Measurements from ENCODE around the gene ARSK.

The ARSK gene

GRCh38 chr5:95554647-95555548 is at the start of gene ARSK, which contains the start of gene SKIC3 (continued):
- TF ChIP-seq TSHZ1 (tag by site-specific recombination; IDR thresholded peaks at IDR 0.05; ENCODE audit: borderline replicate concordance) (no peak), ZNF580 (tag by site-specific recombination; IDR thresholded peaks at IDR 0.05) (peak; percentile 76), OVOL3 (tag by site-specific recombination; IDR thresholded peaks at IDR 0.05) (no peak), ZNF19 (tag by site-specific recombination; IDR thresholded peaks at IDR 0.05; ENCODE audit: low read depth) (no peak), ZNF555 (tag by site-specific recombination; conservative IDR thresholded peaks at IDR 0.05) (no peak), PBX3 (CRISPR knock-in tag; IDR thresholded peaks at IDR 0.05) (no peak), ZNF623 (tag by site-specific recombination; IDR thresholded peaks at IDR 0.05) (no peak), EGR2 (tag by site-specific recombination; IDR thresholded peaks at IDR 0.05; ENCODE audit: low read depth) (0 out of 2 replicates have a peak, but pooled peaks have one; percentile 26), MZF1 (tag by site-specific recombination; IDR thresholded peaks at IDR 0.05; ENCODE audit: borderline replicate concordance) (peak; percentile 90), ZNF518A (tag by site-specific recombination; conservative IDR thresholded peaks at IDR 0.05; ENCODE audit: low read depth) (0 out of 2 replicates have a peak, but pooled peaks have one; percentile 53), ZNF621 (tag by site-specific recombination; IDR thresholded peaks at IDR 0.05) (no peak), HIC1 (tag by site-specific recombination; IDR thresholded peaks at IDR 0.05) (no peak), ZNF692 (tag by site-specific recombination; IDR thresholded peaks at IDR 0.05) (no peak; the same call in none of the 2 replicates), KLF9 (tag by site-specific recombination; IDR thresholded peaks at IDR 0.05; ENCODE audit: low read depth) (no peak; the same call in 1 of the 2 replicates), ZNF140 (tag by site-specific recombination; IDR thresholded peaks at IDR 0.05) (no peak), ZNF423 (tag by site-specific recombination; IDR thresholded peaks at IDR 0.05) (peak; percentile 80), ZNF248 (tag by site-specific recombination; IDR thresholded peaks at IDR 0.05) (no peak), ZNF792 (tag by site-specific recombination; IDR thresholded peaks at IDR 0.05) (no peak), ZNF433 (tag by site-specific recombination; IDR thresholded peaks at IDR 0.05; ENCODE audit: low read depth) (no peak), ZNF843 (tag by site-specific recombination; IDR thresholded peaks at IDR 0.05) (peak; percentile 47; the same call in 1 of the 2 replicates), ZNF639 (tag by site-specific recombination; IDR thresholded peaks at IDR 0.05) (0 out of 2 replicates have a peak, but pooled peaks have one; percentile 7), ZNF571 (tag by site-specific recombination; IDR thresholded peaks at IDR 0.05) (no peak), ZNF174 (tag by site-specific recombination; IDR thresholded peaks at IDR 0.05) (no peak)

All from HEK293 (cell line).